Activated CD8-positive, alpha-beta T cell treated with anti-CD3 and anti-CD28 coated beads for 36 hours (primary cell): ENCODE results near the gene TFE3. TPM values are rescaled to one million over a fixed set of nuclear protein-coding genes. Genes with fewer than 3 reads are reported as not detected.

ENCODE experiments used
- ATAC-seq: fragments of 200-7000 bp; cut with Tn5 transposase; one replicate; pipeline ENCODE4 v1.10.0; 2021; ENCODE audit warnings: mild to moderate bottlenecking, moderate library complexity
- CTCF ChIA-PET: fragments of 350-600 bp; sonication (Branson Sonifier 250); formaldehyde crosslinking; loops from one replicate; lab custom pipeline; 2021; ENCODE audit warnings: antibody characterized with exemption; lab: Charles Lee
- POLR2A ChIA-PET: fragments of 350-600 bp; sonication (Branson Sonifier 250); formaldehyde crosslinking; loops from one replicate; lab custom pipeline; 2021; ENCODE audit warnings: antibody characterized with exemption; lab: Charles Lee
- DNase-seq: peaks from one replicate; pipeline ENCODE4 v3.0.0-alpha.2; 2020
- H3K27ac Mint-ChIP-seq: one replicate; pipeline ENCODE4 v1.8.0; 2021; ENCODE audit warnings: mild to moderate bottlenecking, mixed read lengths
- H3K27me3 Mint-ChIP-seq: one replicate; pipeline ENCODE4 v1.8.0; 2021; ENCODE audit warnings: mixed read lengths
- H3K36me3 Mint-ChIP-seq: one replicate; pipeline ENCODE4 v1.8.0; 2021; ENCODE audit warnings: low read depth, mixed read lengths
- H3K4me1 Mint-ChIP-seq: one replicate; pipeline ENCODE4 v1.8.0; 2021; ENCODE audit warnings: low read depth, mixed read lengths
- H3K4me3 Mint-ChIP-seq: one replicate; pipeline ENCODE4 v1.8.0; 2021; ENCODE audit warnings: mild to moderate bottlenecking, moderate library complexity, mixed read lengths
- H3K9me3 Mint-ChIP-seq: one replicate; pipeline ENCODE4 v1.8.0; 2021; ENCODE audit warnings: mixed read lengths
- CTCF ChIP-seq: fragments of 200-600 bp; IDR thresholded peaks from one replicate; pipeline ENCODE4 v1.8.0; 2022; ENCODE audit warnings: antibody characterized with exemption, mild to moderate bottlenecking
- intact Hi-C: fragments of 100-400 bp; cut with micrococcal nuclease; formaldehyde crosslinking; loops from one replicate; pipeline ENCODE4 v1.10.0; 2022
- total RNA-seq, 2 experiments: library from RNA; stranded (reverse); gene quantifications; one replicate each; pipeline ENCODE4 v1.2.3, GENCODE V29; 2021

Gene TFE3
- total RNA-seq, 2 experiments from 2014 or later = 17.9 to 19.5 TPM

GRCh38 chrX:49030283-49030682 is 12.9 kb downstream of the TFE3 start:
- intact Hi-C loops = no loop called here
- no peak for ATAC-seq
- H3K36me3 Mint-ChIP-seq = peaks cover 5% of the 10 kb centered on the region
- H3K4me3 Mint-ChIP-seq = no peak overlapping the region
- ChIA-PET POLR2A (interaction anchor here (1.1 kb wide), 1 partner anchor 28 kb away, joined by 3 read pairs; the partner anchor contains the start of gene GRIPAP1), CTCF (no interaction called here)
- no peaks in the 10 kb centered on the region for H3K27me3 Mint-ChIP-seq
- TF ChIP-seq CTCF = no peak
- H3K4me1 Mint-ChIP-seq = no peaks in the 10 kb centered on the region
- DNase-seq = no peak
- H3K27ac Mint-ChIP-seq = no peak overlapping the region
- no peaks in the 10 kb centered on the region for H3K9me3 Mint-ChIP-seq

GRCh38 chrX:49029876-49030275 is 13.3 kb downstream of the TFE3 start:
- intact Hi-C loops = no loop called here
- no peak for TF ChIP-seq CTCF
- no peaks in the 10 kb centered on the region for H3K27me3 Mint-ChIP-seq
- H3K9me3 Mint-ChIP-seq = no peaks in the 10 kb centered on the region
- peaks cover 5% of the 10 kb centered on the region for H3K36me3 Mint-ChIP-seq
- DNase-seq = no peak
- H3K4me1 Mint-ChIP-seq = no peaks in the 10 kb centered on the region
- ChIA-PET CTCF (no interaction called here), POLR2A (no interaction called here)
- H3K27ac Mint-ChIP-seq = no peak overlapping the region
- no peak overlapping the region for H3K4me3 Mint-ChIP-seq
- ATAC-seq = no peak

DNA sequence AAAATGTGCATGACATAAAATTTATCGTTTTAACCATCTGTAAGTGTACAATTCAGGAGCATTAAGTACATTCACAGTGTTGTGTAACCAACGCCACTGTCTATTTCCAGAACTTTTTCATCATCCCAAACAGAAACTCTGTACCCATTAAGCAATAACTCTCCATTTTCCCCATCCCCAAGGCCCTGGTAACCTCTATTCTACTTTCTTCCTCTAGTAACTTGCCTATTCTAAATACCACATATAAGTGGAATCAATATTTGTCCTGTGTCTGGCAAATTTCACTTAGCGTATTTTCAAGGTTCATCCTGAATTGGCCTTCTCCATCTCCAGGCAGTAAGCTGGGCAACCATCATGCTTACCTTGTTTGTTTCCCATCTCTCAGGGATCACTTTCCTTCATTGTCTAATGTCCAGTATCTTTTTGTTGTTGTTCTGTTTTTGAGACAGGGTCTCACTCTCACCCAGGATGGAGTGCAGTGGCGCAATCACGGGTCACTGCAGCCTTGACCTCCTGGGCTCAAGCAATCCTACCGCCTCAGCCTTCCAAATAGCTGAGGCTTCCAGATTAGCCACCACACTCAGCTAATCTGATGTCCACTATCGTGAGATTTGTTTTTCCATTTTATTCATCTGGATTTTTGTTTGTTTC is 23.4 kb downstream of the TFE3 start:
- DNase-seq (no peak), ATAC-seq (no peak)
- intact Hi-C loops = no loop called here
- H3K27ac Mint-ChIP-seq = no peak overlapping the region
- H3K9me3 Mint-ChIP-seq = no peaks in the 10 kb centered on the region
- ChIA-PET POLR2A (no interaction called here), CTCF (no interaction called here)
- no peaks in the 10 kb centered on the region for H3K4me1 Mint-ChIP-seq
- no peaks in the 10 kb centered on the region for H3K27me3 Mint-ChIP-seq
- H3K4me3 Mint-ChIP-seq = no peak overlapping the region
- TF ChIP-seq CTCF = no peak
- peaks cover 3% of the 10 kb centered on the region for H3K36me3 Mint-ChIP-seq

DNA sequence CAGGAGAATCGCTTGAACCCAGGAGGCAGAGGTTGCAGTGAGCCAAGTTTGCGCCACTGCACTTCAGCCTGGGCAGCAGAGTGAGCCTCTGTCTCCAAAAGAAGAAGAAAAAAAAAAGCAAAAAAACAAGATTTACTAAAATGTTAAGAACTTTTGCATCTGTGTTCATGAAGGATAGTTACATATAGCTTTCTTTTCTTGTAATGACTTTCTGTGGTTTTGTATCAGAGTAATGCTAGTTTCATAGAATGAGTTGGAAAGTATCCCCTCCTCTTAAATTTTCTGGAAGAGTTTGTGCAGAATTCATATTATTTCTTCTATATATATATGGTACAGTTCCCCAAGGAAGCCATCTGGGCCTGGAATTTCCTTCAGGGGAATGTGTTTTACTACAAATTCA is 24.1 kb downstream of the TFE3 start:
- Mint-ChIP-seq H3K4me1 (no peaks in the 10 kb centered on the region), H3K27ac (no peak overlapping the region), H3K36me3 (no peaks in the 10 kb centered on the region), H3K27me3 (no peaks in the 10 kb centered on the region), H3K4me3 (no peak overlapping the region), H3K9me3 (no peaks in the 10 kb centered on the region)
- CTCF ChIA-PET = no interaction called here
- POLR2A ChIA-PET = no interaction called here
- intact Hi-C loops = no loop called here
- DNase-seq (no peak), ATAC-seq (no peak)
- TF ChIP-seq CTCF = no peak

GRCh38 chrX:49003696-49004095 is 39.5 kb downstream of the TFE3 start:
- Mint-ChIP-seq H3K4me1 (peaks cover 21% of the 10 kb centered on the region), H3K4me3 (peak overlapping the region; percentile 55), H3K9me3 (no peaks in the 10 kb centered on the region), H3K27ac (peak overlapping the region; percentile 63), H3K27me3 (no peaks in the 10 kb centered on the region), H3K36me3 (peaks cover 19% of the 10 kb centered on the region)
- intact Hi-C loops = loop anchor here (10.0 kb wide), 1 partner anchor 49 kb away; the partner anchor contains the start of gene OTUD5
- ATAC-seq (no peak), DNase-seq (no peak)
- ChIA-PET POLR2A (no interaction called here), CTCF (no interaction called here)
- no peak for TF ChIP-seq CTCF
